ENCODE data around the gene ZSCAN4.

DNA sequence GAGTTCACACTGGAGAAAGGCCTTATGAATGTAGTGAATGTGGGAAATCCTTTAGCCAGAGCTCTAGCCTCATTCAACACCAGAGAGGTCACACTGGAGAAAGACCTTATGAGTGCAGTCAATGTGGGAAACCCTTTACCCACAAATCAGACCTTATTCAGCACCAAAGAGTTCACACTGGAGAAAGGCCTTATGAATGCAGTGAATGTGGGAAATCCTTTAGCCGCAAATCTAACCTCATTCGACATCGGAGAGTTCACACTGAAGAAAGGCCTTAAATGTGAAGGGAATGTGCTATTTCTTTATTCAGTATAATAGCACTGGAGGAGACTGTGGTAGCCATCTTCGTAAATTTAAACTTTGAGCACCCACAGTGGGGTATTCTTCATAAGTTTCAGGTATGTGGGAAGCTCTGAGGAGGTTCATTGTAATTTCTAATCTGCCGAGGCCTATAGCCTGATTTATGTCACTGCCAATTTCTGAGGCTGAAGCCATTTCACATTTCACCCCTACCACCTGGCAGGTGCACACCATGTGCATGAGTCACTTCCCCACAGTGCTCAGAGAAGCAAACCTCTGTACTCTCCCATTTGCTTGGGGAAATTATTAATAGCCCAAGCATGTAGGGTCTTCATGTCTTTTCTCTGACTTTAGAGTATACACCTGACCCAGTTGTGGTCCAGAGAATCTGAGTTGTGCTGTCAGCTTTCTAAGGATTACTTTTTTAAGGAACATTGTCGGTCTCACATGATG, 19.5 kb downstream of the ZSCAN4 start:
- TF ChIP-seq, protein P1, sequence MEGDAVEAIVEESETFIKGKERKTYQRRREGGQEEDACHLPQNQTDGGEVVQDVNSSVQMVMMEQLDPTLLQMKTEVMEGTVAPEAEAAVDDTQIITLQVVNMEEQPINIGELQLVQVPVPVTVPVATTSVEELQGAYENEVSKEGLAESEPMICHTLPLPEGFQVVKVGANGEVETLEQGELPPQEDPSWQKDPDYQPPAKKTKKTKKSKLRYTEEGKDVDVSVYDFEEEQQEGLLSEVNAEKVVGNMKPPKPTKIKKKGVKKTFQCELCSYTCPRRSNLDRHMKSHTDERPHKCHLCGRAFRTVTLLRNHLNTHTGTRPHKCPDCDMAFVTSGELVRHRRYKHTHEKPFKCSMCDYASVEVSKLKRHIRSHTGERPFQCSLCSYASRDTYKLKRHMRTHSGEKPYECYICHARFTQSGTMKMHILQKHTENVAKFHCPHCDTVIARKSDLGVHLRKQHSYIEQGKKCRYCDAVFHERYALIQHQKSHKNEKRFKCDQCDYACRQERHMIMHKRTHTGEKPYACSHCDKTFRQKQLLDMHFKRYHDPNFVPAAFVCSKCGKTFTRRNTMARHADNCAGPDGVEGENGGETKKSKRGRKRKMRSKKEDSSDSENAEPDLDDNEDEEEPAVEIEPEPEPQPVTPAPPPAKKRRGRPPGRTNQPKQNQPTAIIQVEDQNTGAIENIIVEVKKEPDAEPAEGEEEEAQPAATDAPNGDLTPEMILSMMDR (IDR thresholded peaks at IDR 0.05), result no peak
- TF ChIP-seq POLR2A (IDR thresholded peaks at IDR 0.05) (no peak), EP300 (IDR thresholded peaks at IDR 0.05) (no peak)

Measured in tibial nerve (tissue), 4 donors.